ENCODE data around the gene MAMLD1.
A peak's percentile ranks its signal among the peaks of the same experiment; 100 is the strongest.
"Not testable (repeated sequence)": the region's sequence is repeated elsewhere in the genome, so short reads cannot be mapped to it uniquely, and the experiment has no call there.

The MAMLD1 gene, protein sequence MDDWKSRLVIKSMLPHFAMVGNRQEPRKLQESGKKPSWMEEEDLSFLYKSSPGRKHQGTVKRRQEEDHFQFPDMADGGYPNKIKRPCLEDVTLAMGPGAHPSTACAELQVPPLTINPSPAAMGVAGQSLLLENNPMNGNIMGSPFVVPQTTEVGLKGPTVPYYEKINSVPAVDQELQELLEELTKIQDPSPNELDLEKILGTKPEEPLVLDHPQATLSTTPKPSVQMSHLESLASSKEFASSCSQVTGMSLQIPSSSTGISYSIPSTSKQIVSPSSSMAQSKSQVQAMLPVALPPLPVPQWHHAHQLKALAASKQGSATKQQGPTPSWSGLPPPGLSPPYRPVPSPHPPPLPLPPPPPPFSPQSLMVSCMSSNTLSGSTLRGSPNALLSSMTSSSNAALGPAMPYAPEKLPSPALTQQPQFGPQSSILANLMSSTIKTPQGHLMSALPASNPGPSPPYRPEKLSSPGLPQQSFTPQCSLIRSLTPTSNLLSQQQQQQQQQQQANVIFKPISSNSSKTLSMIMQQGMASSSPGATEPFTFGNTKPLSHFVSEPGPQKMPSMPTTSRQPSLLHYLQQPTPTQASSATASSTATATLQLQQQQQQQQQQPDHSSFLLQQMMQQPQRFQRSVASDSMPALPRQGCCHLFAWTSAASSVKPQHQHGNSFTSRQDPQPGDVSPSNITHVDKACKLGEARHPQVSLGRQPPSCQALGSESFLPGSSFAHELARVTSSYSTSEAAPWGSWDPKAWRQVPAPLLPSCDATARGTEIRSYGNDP

DNA sequence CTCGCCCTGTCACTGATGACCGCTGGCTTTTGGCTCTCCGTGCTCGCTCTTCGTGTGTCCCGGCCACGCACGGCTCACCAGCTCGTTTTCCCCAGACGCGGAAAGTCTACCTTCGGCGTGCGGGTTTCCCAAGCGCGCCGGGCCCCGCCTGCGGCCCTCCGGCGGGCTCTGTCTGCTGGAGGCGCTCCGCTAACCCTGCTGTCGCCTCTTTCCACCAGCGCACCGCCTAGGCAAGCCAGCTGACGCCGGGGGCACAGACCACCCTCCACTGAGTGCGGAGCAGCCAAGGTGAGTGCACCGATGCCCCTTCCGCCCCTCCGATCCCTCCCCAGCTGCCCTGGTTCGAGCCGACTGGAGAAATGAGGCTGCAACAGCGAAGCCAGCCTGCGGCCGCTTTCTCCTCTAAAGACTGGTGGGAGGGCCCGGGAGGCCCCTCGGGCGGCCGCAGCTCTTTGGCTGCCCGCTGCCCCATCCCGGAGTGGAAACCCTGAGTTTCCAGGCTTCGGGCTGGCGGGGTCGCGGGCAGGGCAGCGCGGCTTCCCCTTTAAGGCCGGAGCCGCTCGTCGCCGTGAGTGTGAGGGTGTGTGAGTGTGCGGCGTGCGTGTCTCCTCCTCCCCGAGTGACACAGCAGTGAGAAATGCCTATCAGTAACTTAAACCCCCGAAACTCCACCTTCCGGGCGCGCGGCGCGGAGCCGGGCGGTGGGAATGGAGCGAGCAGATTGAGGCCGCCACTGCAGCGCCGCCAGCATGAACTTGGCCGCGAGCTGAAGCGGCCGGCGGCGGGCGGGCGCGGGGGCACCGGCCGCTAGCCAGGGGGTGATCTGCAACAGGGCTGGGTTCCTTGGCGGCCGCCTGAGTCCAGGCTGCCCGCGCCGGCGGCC lies at the start of gene MAMLD1:
TSS of gene MAMLD1 (plus strand) at position 719 of the 883 bp plus-strand sequence. CDS start 82,200 bp downstream, outside the sequence.
- DNase-seq = peak; percentile 50 to 56

DNA sequence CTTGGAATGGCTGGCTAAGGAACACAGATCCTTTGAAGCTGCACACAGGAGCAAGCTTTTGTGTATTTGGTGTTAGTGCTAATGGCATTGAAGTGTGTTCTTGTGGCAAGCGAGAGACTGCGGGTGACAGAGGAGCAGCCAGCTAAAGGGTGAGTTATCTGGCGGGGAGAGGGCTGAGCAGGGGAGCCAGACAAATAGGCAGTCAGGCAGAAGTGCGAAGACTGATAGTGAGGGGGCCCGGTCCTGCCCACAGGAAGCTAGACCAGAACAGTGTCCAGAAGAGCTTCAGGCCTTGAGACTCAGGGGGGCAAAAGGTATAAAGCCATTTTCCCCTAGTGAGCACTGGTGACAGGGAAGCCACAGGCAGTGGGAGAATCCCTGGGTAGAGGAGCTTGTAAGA lies 49.6 kb upstream of the MAMLD1 start:
- DNase-seq = no peak

DNA sequence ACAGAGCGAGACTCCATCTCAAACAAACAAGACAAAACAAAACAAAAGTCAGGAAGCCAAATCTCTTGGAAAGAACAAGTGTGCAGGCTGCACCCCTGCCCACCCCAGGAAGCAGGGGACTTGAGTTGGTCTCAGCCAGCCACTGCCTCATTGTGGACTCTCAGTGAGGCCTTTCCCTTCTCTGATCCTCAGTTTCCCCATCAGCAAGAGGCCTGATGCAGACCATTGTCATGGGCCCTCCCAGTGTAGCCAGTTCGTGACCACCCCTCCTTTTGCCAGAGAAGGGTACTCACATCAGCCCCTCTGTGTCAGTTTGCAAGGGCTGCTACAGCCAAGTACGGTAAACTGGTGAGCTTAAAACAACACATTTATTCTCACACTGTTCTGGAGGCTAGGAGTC lies 48.9 kb upstream of the MAMLD1 start:
- DNase-seq = no peak

DNA sequence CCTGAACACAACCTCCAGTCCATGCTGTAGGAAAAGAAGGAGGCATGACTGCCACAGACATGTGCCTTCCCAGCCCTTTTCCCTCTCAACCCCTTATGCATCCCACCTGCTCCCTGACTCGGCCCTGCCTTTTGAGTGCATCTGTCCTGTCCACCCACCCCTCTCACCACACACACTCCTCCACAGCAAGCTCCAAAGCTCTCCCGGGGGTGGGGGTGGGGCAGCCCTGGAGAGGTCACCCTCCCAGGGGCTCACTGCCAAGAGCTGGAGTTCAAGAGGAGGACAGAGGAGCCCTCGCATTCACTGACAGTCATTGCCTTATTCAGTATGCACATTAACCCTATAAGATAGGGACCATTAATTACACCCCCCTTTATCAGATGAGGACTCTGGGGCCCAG lies 46.6 kb upstream of the MAMLD1 start:
- no peak for DNase-seq

DNA sequence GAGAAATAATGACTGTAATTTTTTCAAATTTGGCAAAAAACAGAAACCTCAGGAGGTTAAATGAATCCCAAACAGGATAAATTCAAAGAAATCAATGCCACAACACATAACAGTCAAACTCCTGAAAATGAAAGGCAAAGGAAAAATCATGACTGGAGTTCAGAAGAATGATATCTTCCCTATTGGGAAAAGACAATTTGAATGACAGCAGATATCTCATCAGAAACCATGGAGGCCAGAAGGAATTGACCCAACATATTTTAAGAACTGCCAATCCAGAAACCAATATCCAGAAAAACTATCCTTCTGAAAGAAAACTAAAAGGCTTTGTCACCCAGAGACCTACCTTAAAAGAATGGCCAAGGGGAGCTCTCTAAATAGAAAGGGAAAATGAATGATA lies 40.1 kb upstream of the MAMLD1 start:
- DNase-seq = no peak

DNA sequence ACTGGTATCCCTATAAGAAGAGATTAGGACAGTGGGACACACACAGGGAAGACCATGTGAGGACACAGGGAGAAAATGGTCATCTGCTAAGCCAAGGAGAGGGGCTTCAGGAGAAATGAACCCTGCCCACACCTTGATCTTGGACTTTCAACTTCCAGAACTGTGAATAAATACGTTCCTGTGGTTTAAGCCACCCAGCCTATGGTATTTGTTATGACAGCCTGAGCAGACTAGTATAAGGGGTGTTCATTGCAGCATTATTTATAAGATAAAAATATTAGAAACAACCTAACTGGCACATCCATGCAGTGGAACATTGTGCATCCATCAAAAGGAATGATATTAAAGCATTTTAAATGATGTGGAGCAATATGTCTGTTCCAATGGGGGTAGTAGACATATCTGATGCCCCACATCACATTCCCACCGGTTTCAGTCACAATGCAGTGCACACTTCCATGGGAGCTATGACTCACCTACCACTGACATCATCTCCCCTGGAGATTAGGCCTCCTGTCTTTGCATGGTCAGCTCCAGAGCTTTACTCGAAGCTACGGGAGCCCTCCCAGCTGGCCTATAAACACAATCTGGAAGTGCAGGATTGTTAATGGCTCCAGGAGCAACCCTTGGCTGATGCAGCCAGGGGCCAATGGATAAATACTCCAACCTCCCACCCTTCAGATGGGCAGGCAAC lies 38.9 kb upstream of the MAMLD1 start:
- no peak for DNase-seq

DNA sequence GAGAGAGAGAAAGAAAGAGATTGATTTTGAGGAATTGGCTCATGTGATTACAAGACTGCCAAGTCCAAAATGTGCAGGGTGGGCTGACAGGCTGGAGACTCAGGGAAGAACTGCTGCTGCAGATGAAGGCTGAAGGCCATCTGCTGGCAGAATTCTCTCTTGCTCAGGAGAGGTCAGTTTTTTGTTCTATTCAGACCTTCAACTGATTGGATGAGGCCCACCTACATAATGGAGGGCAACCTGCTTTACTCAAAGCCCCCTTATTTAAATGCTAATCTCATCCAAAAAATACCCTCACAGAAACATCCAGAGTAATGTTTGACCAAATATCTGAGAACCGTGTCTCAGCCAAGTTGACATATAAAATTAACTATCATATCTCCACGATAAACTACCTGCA lies 38.2 kb upstream of the MAMLD1 start:
- no peak for DNase-seq

DNA sequence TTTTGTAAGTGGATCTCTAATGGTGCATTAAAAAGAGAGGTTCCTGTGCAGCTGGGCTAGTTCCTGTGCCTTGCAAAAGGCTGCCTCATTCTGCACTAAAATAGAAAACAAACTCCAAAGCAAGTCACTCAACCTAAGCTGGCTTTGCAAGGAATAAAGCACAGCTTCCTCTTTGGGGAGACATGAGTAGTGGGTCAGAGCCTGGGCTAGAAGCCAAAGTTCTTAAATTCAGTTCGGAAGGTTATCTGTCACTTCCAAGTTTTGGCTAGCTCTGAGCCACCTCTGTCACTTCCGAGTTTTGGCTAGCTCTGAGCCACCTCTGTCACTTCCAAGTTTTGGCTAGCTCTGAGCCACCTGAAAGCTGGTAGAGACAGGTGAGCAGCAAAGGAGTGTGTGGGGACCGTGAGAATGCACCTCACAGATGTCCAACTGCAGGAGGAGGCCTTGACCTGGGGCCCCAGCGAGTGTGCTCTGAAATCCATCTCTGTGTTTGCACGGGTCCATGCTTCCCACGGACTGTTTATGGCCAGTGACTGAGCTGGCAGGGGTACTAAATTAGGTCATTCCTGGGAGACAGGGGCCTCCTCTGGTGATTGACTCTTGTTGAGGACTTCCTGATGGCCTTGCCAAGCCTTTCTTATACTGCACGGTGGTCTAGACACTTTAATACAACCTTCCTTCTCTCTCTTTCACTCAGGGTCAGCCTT lies 36.4 kb upstream of the MAMLD1 start:
- DNase-seq = no peak

DNA sequence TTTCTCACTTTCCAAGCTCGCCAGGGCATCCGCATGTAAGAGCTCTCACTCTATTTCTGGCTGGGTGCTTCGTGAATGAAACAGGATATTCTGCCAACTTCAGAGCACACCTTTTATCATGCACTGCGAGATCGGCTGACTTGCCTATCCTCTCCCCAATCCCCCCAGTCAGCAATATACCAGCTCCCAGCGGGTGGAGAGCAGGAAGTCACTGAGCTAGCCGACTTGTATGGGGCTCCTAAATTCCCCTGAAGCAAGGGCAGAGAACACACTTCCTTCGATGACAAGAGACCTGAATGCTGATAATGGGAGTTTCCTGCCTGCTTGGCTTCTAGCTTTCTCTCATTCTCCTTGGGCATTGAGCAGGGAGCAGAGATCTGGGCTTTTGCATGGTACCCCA lies 33.8 kb upstream of the MAMLD1 start:
- no peak for DNase-seq

DNA sequence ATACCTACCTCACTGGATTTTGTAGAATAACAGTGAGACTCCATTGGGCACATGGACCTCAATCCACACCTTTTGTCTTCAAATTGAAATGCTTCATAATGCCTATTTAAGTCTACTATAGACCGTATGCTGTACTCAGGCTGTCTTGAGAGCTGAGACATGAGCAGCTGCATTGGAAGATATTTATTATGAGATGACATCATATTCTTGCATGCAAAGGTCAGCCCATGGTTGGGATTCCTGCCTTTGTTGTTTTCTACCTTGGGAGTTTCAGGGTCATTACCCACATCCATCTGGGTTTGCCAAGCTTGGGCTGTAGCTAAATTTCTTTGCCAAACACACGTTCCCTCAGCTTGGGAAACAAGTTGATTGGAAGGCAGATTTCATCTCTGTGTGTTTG lies 33.2 kb upstream of the MAMLD1 start:
- no peak for DNase-seq

DNA sequence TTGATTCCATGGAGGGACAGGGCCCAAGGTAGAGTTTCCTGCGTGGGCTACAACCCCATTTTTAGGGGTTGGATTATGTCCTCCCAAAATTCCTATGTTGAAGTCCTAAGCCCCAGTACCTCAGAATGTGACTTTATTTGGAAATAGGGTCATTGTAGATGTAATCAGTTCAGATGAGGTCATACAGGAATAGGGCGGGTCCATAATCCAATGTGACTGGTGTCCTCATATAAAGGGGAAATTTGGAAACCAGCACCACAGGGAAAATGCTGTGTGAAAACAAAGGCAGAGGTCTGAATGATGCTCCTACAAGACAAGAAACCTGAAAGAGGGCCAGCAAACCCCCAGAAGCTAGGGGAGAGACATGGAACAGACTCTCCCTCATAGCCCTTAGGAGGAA lies 31.1 kb upstream of the MAMLD1 start:
- no peak for DNase-seq

DNA sequence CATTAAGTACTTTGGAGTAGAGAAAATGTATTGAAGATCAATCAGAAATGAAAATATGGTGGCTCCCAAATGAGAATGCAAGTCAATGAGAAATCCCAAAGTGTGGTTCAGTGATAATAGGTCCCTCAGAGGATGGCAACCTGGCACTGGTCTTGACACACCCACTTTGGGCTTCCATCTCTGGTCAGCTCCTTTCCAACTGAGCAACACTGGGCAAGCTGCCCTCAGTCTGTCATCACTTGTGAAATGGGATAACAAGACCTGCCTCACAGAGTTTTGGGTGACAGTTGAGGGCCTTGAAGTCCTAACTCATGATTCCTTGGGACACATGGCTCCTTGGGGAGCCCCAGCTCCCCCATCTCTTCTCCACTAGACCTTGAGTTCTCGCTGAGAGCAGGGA lies 29.0 kb upstream of the MAMLD1 start:
- DNase-seq = no peak

DNA sequence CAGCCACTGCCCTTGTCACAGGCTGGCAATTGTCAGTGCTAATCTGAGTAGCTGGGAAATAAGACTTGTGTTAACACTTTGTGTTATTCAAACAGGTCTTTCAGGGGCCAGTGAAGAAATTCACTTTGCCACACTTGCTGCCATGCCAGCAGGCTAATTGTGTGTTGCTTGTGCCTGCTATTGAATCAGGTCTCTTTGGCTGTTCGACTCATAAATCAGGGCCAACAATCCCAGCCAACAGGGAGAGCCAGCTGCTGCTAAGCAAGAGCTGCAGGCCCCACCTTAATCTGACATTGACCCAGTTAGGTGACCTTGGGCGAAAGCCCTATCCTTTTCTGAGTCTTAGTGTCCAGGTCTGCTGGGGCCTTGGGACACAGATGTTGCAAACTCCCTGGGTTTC lies 28.1 kb upstream of the MAMLD1 start:
- no peak for DNase-seq

DNA sequence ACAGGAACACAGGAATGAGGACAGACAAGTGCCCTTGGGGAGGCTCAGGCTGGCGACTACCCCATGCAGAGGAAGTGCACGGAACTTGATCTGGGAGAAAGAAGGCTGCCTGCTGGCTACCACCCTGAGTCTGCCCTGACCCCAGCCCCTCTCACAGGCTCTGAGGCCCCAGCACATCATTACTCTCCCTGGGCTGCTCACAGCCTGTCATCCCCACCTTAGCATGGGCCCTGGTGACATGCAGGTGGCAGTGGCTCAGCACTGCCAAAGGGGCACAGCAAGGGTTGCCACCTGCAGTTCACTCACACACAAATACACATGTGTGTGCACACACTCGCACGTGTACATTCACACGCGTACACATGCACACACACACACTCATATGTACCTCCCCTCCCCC lies 26.1 kb upstream of the MAMLD1 start:
- no peak for DNase-seq

DNA sequence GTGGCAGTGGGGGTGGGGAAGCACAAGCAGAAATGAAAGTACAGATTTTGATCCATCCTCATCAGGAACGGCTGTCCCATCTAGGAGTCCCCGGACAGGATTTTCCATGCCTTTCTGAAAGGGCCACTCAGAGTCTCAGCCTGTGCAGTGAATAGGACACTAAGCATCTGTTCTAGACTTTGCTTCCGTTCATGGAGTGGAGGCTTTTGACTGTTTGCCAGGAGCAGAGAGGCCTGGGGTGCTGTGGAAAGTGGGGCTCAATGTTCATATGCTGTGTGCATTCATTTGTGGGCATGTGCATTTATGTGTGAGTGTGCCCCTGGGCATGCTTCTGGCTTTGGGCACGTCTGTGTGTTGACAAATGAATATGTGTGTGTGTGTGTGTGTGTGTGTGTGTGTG lies 25.6 kb upstream of the MAMLD1 start:
- no peak for DNase-seq

DNA sequence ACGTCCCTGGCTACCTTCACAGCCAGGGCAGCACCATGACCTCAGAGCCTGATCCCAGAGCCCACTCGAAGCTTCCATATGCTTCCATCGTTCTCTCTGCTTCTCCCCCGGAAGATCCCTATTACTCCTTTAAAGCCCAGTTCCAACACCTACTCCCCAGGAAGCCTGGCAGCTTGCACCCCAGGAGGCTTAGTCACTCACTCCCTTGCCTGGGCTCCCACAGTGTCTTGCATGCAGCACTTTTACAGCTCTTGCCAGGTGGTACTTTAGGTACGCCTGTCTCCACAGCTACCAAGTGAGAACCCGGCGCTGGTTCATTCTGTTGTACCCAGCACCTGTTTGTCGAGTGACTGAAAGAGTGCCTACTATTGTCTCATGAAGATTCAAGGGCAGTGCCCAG lies 24.5 kb upstream of the MAMLD1 start:
- no peak for DNase-seq

DNA sequence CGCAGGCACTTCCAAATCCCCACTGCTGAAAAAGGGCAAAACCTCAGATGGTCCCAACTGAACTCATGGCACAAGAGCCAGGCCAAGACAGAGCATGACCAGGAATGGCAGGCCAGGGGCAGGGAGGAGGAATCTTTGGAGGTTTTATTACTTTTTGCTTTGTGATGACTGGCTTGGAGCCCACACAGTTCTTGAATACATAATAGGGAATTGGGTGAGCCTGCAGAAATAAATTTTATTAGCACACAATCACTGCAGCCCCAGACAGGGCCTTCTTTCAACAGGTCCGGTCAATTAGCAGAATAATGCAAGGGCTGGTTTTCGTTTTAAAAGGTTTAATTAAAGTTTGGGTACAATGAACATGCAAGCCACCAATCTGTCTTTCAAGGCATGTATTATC lies 23.4 kb upstream of the MAMLD1 start:
- no peak for DNase-seq

DNA sequence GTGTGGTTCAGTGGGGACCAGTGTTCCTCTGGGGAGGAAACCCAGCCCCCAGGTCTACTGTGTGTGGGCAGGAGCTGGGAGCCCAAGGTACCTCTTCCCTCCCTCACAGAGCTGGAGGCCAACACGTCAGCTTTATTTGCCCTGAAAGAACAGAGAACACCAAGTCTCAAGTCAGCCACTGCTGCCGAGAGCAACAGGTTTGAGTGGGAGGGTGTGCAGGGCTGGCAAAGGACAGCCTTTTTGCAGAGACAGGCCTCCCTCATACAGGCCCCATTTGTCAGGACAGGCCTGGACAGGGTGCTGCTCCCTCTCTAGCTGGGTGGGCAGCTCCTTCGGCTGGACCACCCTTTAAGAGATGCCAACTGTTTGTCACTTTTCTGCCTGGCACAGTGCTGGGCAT lies 22.8 kb upstream of the MAMLD1 start:
- not testable (repeated sequence) for DNase-seq

DNA sequence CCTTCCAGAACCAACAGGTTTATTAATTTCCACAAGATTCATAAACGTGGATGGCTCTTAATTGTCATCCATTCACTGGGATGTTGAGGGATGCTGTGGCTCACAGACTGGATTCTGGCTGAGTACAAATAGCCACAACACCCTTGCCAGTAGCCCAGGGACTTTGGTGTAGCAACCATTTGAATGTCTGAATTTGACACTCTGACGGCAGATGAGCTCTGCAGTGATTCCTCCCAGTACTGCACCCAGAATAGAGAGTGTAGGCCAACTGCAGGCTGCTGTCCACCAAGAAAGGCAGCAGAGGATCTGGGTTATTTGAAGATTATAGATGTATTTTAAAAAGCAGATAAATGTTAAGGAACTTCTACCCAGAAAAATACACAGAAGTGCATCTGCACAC lies 15.6 kb upstream of the MAMLD1 start:
- DNase-seq = no peak

DNA sequence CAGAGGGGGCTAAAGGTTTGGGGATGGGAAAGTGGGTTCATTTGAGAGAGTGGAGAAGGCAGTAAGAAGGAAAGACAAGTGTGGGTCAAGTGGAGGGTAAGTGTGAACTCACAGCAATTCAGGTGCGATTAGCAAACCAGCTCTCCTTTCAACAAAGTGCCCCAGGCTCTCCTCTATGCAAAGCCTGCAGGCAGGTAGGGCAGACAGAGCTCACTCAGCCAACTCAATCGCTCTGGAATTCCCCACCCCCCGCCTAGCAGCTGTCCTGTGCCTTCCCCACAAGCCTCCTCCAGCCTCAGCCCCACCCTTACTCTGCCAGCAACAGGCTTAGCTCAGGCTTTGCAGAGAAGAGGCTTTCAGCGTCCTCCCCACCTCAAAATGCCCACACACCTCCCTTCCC lies 14.8 kb upstream of the MAMLD1 start:
- DNase-seq = no peak

DNA sequence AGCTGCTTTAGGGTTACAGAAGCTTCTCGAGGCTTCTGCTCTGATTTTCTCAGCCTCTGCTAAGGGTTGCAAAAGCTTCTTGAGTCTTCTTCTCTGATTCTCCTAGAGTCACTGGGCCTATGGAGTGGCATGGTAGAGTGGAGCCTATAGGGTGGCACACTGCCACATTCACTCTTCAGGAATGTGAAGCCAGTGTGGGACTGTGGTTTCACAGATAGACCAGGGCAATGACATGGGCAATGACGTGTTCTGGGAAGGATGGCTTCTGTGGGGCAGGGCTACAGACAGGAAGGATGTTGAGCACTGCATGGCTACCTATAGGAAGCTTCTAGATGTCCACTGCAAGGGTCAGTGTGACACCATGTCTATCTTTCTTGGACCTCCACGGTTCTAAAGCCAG lies 11.0 kb upstream of the MAMLD1 start:
- no peak for DNase-seq

DNA sequence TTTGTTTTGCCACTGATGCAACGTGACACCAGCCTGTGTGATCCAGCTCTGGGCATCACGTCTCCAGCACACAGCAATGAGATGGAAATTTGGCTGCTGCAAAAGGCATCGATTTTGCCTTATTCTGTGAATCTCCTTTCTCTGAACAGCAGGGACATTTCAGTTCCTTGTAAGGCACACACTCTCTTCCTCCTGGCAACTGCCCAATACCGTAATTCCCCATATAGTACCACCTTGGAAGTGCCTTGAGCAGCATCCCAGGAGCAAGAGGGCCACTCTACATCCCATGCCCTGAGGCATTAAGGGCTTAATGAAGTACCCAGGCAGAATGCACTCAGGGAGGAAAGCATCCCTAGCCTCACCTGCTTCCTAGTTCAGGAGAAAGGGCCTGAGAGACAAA lies 10.5 kb upstream of the MAMLD1 start:
- DNase-seq = no peak

Measured in activated CD4-positive, alpha-beta T cell treated with anti-CD3 and anti-CD28 coated beads, Interleukin-2, amount 50 U/mL, for 4 hours (primary cell).